HFF-Myc (cell line): ENCODE measurements around the gene NHS.

Experiments
- DNase-seq: peaks from one replicate; pipeline ENCODE4 v3.0.0-alpha.2; 2011; ENCODE audit warnings: low read depth; ENCODE audit errors: extremely low read depth
- H3K4me3 ChIP-seq: replicated peaks from 2 replicates; pipeline ENCODE4 v1.5.1; 2011; ENCODE audit warnings: low read depth, mild to moderate bottlenecking, control low read depth, low read length
- TF ChIP-seq, protein P1 (sequence below): IDR thresholded peaks from 2 replicates; pipeline ENCODE4 v1.5.1; 2012; ENCODE audit warnings: mild to moderate bottlenecking, low read depth, low read length, control low read depth; ENCODE audit errors: missing control alignments

NHS gene

DNA sequence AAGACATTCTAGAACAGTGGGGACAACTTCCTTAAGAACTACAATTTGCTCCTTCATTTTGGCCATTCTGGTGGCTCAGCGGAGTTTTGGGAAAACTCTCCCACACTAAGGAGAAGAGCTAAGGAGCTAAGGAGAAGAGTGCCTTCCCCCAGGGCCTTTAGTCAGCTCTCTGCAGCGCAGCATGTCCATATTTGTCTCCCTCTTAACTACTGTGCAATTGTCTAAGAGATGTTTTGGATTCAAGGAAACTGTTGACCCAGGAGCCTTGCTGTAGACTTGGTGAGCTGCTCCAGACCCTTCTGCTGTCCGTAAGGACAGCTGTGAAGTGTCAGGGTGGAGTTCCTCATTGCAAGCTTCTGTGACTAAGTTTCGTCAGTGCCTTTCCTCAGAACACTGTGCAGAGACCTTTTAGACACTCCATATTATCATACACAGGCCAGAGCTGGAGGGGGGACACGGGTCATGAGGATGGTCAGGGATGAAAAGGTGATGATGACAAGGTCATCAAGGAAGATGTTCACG, 179.0 kb downstream of the NHS start:
- TF ChIP-seq, protein P1, sequence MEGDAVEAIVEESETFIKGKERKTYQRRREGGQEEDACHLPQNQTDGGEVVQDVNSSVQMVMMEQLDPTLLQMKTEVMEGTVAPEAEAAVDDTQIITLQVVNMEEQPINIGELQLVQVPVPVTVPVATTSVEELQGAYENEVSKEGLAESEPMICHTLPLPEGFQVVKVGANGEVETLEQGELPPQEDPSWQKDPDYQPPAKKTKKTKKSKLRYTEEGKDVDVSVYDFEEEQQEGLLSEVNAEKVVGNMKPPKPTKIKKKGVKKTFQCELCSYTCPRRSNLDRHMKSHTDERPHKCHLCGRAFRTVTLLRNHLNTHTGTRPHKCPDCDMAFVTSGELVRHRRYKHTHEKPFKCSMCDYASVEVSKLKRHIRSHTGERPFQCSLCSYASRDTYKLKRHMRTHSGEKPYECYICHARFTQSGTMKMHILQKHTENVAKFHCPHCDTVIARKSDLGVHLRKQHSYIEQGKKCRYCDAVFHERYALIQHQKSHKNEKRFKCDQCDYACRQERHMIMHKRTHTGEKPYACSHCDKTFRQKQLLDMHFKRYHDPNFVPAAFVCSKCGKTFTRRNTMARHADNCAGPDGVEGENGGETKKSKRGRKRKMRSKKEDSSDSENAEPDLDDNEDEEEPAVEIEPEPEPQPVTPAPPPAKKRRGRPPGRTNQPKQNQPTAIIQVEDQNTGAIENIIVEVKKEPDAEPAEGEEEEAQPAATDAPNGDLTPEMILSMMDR: no peak
- no peak for DNase-seq

DNA sequence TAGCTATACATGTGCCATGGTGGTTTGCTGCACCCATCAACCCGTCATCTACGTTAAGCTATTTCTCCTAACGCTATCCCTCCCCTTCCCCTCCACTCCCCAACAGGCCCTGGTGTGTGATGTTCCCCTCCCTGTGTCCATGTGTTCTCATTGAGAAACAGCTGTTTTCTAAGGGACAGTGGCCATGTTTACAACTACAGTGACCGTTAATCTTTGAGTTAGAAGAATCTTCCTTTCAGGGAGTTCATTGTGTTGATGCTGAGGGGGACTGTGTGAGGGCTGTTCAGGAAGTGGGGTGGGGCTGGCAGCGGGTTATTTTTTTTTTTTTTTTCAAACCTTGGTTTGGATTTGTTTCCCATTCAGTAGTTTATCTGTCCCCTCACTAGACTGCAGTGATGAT, 179.9 kb downstream of the NHS start:
- DNase-seq: no peak
- TF ChIP-seq, protein P1: no peak
- H3K4me3 ChIP-seq: no peak overlapping the region

More for the DNA sequence above, 179.0 kb downstream of the NHS start:
- no peak overlapping the region for H3K4me3 ChIP-seq

DNA sequence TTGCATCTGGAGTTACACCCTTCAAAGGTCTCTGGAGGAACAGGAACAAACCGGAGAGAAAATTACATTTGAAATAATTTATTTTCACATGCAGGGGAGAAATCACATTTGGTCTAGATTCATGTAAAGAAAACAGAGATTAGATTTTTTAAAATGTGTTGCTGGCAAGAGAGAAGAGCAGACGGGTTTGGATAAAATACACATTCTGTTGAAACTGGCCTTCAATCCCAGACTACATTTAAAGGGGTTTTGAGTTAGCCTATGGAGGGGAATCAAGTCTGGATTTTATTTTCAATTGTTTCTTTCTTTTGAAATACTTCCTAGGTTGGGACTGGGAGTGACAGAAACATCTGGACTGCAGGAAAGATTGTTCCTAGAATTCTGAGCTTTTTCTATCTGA, 180.8 kb downstream of the NHS start:
- no peak overlapping the region for H3K4me3 ChIP-seq
- no peak for DNase-seq
- TF ChIP-seq, protein P1: no peak

DNA sequence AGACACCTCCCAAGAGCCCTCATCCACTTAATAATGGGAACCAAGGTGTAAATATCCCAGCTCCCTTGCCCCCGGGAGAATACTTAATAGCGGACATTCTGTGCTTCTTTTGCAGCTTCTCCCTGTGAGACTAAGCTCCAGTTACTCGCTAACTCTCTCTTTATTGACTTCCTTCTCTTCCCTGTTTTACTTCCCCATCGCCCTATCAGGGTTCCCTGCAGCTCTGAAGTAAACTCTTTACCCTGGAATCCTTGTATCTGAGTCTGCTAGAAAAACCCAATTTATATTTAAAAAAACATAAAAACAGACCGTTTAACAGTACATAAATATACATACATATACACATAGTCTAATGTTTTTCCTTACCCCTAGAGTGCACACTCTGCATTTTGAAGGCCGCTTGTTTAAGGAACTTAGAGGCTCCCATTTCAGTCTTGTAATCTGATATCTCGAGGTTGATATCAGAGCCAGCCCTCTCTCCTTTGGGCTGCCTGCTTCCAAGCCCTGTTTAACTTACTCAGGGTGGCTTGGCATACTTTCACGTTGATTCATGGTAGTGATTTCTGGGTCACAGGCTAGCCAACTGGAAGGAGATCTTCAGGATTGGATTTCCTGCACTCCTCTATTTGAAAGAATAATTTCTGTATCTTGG, 184.9 kb downstream of the NHS start:
- peak; percentile 56 for DNase-seq
- no peak overlapping the region for H3K4me3 ChIP-seq
- TF ChIP-seq, protein P1: no peak

DNA sequence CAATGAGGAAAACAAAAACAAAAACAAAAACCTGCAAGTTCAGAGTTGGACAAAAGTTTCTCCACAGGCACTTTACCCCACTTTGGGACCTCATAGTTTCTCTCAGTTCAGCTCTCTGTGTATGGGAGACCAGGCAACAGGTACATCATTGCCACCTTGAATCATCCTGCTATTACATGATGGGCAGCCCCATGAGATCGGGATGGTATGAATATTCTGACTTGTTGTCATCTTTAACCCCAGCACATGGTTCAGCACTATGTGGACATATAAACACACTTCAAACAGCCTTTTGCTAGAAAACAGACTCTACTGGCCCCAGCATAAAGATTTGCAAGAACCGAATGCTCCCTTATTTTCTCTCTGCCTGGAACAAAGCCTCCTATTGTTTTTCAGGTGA, 185.4 kb downstream of the NHS start:
- DNase-seq: no peak
- TF ChIP-seq, protein P1: no peak
- H3K4me3 ChIP-seq: no peak overlapping the region

DNA sequence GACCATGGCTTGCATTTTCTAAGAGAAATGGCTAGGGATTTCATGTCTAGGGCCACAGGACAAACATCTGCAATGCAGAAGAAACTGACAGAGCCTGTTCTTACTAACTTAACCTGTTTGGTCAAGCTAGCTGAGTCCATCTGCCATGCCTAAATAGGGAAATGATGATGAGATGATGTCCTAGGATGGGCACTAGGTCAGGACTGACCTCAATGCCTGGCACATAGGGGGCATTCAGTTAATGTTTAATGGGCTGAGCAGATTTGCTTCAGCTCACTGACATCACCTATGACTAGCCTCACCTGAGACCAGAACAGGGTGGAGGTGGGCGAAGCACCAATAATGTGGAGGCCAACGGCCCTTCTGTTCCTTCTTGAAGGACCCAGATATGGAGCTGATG, 188.1 kb downstream of the NHS start:
- no peak overlapping the region for H3K4me3 ChIP-seq
- no peak for DNase-seq
- TF ChIP-seq, protein P1: no peak

DNA sequence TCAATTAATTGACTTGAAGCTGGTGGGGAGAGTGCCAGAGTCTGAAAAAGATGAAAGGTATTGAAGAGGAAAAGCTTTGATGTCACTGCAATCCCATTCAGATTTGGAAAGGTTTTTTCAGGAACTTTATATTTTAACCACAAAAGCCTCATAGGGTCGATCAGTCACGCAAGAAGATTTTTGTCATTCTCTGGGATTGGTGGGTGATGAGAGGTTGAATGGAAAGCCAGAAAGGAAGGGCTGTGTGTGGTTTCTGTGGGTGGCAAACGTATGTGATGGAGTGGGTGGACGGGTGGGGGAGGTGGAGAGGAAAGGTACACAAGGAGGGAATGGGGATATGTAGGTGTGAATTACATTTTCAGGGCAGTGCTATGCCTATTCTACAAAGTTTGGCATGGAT, 188.5 kb downstream of the NHS start:
- no peak overlapping the region for H3K4me3 ChIP-seq
- TF ChIP-seq, protein P1: no peak
- DNase-seq: no peak
